ENCODE results near the gene RNF111. TPM values are rescaled to one million over a fixed set of nuclear protein-coding genes. Genes with fewer than 3 reads are reported as not detected.

The RNF111 gene
- total and polyA plus RNA-seq, 2 of the 13 experiments (the other 11 are each of a cell fraction or from before 2014, with no cell fraction given): 12.1 to 23.1 TPM

DNA sequence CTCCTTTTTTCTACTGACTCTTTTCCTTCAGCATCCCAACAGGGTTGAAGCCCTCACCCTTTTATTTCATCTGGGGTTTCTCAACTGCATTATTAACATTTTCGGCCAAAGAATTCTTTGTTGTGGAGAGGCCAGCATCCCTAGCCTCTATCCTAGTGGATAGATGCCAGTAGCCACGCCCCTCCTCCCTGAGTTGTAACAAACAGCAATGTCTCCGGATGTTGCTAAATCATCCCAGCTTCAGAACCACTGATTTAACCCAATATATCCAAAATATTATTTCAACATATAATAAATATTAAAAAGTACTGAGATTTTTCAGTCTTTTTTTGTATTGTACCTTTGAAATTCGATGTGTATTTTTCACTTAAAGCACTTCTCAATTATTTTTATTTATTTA lies 2.0 kb upstream of the RNF111 start:
- Histone ChIP-seq H3K9me3 (ENCODE audit: low read length) (no peaks in the 10 kb centered on the region), H3K36me3 (replicated peaks in 1 of 2; ENCODE audit: control insufficient read depth in 1 of 2, insufficient read depth in 2 of 2, low read length in 2 of 2) (no peaks in the 10 kb centered on the region), H3K4me3 (replicated peaks in 1 of 3; ENCODE audit: insufficient read depth in 1 of 3, low read depth in 2 of 3, low read length in 3 of 3) (no peak overlapping the region), H3K4me1 (ENCODE audit: insufficient read depth, low read length) (peaks cover 37% of the 10 kb centered on the region), H4K20me1 (ENCODE audit: insufficient read depth, low read length) (peaks cover 17% of the 10 kb centered on the region; the same call in 1 of the 2 replicates), H3K79me2 (ENCODE audit: insufficient read depth, low read length) (peaks cover 27% of the 10 kb centered on the region), H3K27ac (ENCODE audit: extremely low read length, insufficient read depth, low read length) (no peak overlapping the region), H3K4me2 (ENCODE audit: low read depth, low read length) (no peak overlapping the region), H3K27me3 (ENCODE audit: control insufficient read depth in 1 of 2, insufficient read depth in 2 of 2, low read length in 2 of 2) (no peaks in the 10 kb centered on the region; a peak in 1 of 5 replicates), H2AFZ (ENCODE audit: low read length) (no peak overlapping the region), H3K9ac (ENCODE audit: insufficient read depth, low read depth, low read length) (no peak overlapping the region)
- 11% methylated on average over 4 of the region's 4 CpGs for WGBS (ENCODE audit: low lambda C conversion rate)
- CTCF ChIA-PET (ENCODE audit: low intra/inter-chr PET ratio, low total read pairs): no interaction called here
- no TSS peak for BruUV-seq (replicated peaks)
- in situ Hi-C loops (cut with HindIII; ENCODE audit: extremely low pct_ligation_motif_present, low pct_unique_long_range_greater_than_20kb) (loop anchor here (10.0 kb wide), 1 partner anchor 509 kb away; no protein-coding TSS in a partner anchor), intact Hi-C loops (cut with micrococcal nuclease; ENCODE audit: unreplicated experiment) (loop anchor here (10.0 kb wide), 2 partner anchors 89 to 119 kb away; partner anchors contain the start of gene CCNB2)
- DNase-seq (ENCODE audit: low spot score): peak; percentile 11
- POLR2A ChIA-PET: no interaction called here
- no peak for FAIRE-seq
- ATAC-seq: no peak
- TF ChIP-seq ZNF558 (CRISPR knock-in tag; IDR thresholded peaks at IDR 0.05; ENCODE audit: borderline replicate concordance): no peak
- TF ChIP-seq SETDB1 (CRISPR knock-in tag; IDR thresholded peaks at IDR 0.05; ENCODE audit: borderline replicate concordance): no peak
- TF ChIP-seq CEBPB (IDR thresholded peaks at IDR 0.05; ENCODE audit: borderline replicate concordance, low read depth, low read length): peak; percentile 24; the same call in 1 of the 2 replicates
- peak; percentile 45; the same call in 1 of the 2 replicates for TF ChIP-seq ZNF652 (CRISPR knock-in tag; IDR thresholded peaks at IDR 0.05; ENCODE audit: borderline replicate concordance, low read depth)
- TF ChIP-seq SP1 (IDR thresholded peaks at IDR 0.05): no peak
- peak; percentile 20; the same call in 1 of the 2 replicates for TF ChIP-seq SP1 (CRISPR knock-in tag; IDR thresholded peaks at IDR 0.05)
- TF ChIP-seq, protein P1, sequence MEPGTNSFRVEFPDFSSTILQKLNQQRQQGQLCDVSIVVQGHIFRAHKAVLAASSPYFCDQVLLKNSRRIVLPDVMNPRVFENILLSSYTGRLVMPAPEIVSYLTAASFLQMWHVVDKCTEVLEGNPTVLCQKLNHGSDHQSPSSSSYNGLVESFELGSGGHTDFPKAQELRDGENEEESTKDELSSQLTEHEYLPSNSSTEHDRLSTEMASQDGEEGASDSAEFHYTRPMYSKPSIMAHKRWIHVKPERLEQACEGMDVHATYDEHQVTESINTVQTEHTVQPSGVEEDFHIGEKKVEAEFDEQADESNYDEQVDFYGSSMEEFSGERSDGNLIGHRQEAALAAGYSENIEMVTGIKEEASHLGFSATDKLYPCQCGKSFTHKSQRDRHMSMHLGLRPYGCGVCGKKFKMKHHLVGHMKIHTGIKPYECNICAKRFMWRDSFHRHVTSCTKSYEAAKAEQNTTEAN (CRISPR knock-in tag; conservative IDR thresholded peaks at IDR 0.05): no peak
